GM21723 (cell line): ENCODE data around the gene PPP5C.

Source experiments
- ATAC-seq: cut with Tn5 transposase; IDR thresholded peaks from one replicate; pipeline ENCODE4 v1.9.1; 2021; ENCODE audit warnings: mild to moderate bottlenecking, moderate library complexity; ENCODE audit not compliant: unreplicated experiment

PPP5C gene

DNA sequence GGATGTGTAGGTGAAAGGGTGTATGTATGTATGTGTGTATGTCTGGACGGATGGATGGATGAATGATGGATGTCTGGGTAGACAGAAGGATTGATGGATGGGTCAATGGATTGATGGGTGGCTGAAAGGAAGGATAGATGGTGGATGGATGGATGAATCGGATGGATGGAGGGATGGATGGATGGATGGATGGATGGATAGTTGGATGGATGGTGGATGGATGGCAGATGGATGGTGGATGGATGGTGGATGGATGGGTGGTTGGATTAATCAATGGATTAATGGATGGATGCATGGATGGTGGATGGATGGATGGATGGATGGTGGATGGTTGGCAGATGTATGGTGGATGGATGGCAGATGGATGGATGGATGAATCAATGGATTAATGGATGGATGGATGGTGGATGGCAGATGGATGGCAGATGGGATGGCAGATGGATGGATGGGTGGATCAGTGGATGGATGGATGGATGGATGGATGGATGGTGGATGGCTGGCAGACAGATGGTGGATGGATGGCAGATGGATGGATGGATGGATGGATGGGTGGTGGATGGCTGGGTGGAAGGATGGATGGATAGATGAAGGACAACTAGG lies 16.5 kb upstream of the PPP5C start:
- no peak for ATAC-seq

GRCh38 chr19:46337487-46337886 lies 9.4 kb upstream of the PPP5C start:
- no peak for ATAC-seq

GRCh38 chr19:46339446-46339845 lies 7.4 kb upstream of the PPP5C start:
- no peak for ATAC-seq

GRCh38 chr19:46340051-46340659 lies 6.7 kb upstream of the PPP5C start:
- ATAC-seq: no peak

DNA sequence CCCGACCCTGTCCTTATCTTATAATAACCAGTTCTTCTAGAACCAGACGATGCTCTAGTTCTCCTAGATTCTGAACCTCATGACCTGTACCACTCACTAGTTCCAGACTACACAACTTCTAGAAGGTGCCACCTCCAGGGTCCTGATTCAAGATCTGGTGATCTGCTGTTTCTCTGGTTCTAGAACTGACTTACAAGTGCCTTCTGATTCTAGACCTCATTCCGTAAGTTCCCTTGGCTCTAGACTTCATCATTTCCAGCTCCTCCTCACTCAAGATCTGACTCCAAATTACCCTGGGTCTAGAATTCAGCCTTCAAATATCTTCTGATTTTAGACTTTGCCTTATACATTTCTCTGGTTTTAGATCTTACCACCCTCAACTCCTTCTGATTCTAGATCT lies 5.0 kb upstream of the PPP5C start:
- no peak for ATAC-seq

DNA sequence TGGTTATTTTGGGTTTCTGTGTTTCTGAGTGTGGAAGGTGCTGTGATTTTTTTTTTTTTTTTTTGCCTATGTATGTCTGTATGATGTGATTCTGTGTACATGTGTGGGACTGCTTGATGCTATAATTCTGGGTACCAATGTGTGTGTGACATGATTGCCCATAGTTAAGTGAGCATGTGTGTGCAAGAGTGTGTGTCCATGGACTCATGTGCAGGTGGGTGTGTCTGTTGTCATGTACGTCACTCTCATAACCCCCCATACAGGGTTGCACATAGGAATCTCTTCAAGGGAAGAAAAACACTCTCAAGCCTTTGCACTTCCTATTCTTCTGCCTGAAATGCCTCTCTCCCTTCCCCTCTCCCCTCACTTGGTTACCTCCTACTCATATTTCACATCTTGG lies 2.5 kb upstream of the PPP5C start:
- no peak for ATAC-seq

DNA sequence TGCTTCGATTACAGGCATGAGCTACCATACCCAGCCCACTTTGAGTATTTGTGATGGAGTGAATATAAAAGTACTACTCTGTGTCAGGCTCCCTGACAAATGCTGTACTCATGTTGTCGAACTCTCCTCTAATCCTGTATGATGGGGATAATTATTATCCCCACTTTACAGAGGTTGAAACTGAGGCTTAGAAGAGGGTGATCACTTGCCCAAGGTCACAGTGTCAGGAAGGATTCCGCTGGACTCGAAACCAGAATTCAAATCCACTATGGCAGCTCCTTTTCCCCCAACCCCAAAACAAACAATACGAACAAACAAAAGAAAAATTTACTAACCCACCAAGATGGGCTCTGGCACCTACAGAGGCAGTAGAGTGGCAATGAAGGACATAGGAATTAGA lies 1.7 kb upstream of the PPP5C start:
- ATAC-seq: no peak

DNA sequence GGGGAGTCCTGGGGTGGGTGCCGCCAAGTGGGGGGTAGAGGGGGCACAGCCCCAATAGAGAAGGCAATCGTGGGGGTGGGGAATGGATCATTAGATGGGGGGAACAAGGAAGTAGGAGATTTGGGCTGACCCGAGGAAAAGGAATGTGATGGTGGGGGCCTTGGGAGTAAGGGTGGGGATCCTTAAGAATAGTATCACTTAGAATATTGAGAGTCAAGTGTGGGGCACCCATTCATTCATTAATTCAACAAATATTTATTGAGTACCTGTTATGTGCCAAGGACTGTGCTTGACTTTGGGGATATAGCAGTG lies 641 bp downstream of the PPP5C start:
- ATAC-seq: no peak

GRCh38 chr19:46347985-46348384 lies 1.1 kb downstream of the PPP5C start:
- no peak for ATAC-seq

- ATAC-seq: no peak
Observed at GRCh38 chr19:46349311-46349993, 2.6 kb downstream of the PPP5C start.

GRCh38 chr19:46350029-46350757 lies 3.3 kb downstream of the PPP5C start:
- ATAC-seq: no peak

DNA sequence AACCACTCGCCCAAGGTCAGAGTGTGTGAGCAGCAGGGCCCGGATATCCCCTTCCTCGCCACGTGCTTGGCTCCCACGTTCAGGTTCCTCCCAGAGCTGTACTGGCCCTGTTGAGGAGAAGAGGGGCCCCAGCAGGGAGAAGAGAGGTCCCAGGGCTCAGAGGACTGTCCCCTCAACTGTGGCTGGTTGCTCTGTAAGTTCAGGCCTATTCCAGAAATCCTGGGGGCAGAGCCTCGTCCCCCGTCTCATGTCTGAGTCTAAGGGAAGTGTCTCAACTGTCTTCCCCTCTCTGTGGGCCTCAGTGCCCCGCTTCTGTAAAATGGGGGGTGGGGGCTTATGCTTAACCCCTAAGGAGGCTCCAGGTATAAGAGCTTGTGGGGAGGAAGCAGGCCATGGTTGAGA lies 3.9 kb downstream of the PPP5C start:
- ATAC-seq: no peak

DNA sequence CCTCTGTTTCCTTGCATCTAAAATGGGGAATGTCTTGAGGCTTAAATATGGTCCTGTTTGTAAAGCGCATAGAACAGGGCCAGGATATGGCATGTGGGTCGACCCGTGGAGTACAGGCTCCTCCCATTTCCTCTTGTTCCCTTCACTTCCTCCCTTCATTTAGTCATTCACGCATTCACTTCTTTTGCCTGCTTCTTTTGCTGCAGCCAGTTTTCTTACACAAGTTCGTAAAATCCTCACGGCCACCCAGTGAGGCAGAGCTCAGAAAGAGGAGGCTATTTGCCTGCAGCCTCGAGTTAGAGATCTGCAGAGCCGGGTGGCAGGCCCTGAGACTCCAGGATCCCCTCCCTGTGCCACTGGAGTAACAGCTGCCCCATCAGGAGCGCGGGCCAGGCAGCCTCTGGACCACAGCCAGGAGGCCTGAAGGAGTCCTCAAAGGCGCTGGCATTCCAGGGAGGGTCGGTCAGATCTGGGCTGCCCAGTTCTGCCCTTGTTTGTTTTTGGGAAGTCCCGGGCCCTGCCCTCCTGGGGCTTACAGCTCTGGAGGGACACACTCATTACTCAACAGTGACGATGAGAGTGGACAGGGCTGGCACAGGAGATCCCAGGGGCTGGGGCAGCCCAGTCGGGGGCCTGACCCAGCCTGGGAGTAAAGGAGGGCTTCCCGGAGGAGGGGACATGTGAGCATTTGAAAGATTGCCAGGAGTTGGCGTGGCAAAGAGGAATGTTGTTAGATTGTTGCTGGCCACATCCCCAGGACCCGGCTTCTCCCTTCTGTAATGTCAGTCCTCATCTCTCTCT lies 4.6 kb downstream of the PPP5C start:
- ATAC-seq: no peak

GRCh38 chr19:46353730-46354528 lies 7.0 kb downstream of the PPP5C start:
- ATAC-seq: no peak

DNA sequence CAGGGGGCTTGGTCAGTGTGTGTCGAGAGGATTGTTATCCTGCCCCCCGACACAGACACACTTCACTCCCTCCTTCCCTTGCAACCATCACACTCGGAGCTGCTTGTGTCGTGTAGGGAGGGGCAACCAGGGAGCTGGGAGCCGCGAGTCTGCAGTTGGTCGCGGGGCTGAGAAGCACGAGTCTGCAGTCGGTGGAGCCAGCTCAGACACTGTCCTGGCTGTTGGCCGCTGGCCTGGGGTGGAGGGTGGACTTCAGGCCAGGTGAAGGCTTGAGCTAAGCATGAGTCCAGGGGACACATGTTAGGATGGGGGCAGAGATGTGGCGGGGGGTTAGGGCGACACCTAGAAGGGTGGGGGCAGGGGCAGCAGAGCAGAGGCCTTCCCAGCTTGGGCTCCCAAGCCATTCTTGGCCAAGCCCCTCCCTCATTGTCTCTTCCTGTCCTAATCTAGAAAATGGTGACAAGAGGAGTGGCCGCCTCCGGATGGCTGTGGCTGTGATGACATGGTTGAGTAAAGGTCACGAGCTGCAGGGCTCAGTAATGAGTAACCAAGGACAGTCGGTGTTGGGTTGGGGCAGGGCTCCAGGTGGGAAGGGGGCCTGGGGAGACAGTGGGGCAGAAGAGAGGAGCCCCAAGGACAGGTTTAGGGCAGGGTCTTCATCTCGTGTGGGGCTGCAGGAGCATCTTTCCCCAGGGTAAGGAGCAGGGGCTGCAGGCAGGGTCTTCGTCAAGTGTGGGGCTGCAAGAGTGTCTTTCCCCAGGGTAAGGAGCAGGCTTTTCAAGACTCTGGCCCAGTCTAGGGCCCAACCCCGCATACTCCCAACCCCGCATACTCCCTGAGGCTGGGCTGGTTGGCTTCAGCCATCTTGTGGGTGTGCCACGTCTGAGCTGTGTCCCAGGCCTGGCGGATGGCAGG lies 8.6 kb downstream of the PPP5C start:
- ATAC-seq: no peak

DNA sequence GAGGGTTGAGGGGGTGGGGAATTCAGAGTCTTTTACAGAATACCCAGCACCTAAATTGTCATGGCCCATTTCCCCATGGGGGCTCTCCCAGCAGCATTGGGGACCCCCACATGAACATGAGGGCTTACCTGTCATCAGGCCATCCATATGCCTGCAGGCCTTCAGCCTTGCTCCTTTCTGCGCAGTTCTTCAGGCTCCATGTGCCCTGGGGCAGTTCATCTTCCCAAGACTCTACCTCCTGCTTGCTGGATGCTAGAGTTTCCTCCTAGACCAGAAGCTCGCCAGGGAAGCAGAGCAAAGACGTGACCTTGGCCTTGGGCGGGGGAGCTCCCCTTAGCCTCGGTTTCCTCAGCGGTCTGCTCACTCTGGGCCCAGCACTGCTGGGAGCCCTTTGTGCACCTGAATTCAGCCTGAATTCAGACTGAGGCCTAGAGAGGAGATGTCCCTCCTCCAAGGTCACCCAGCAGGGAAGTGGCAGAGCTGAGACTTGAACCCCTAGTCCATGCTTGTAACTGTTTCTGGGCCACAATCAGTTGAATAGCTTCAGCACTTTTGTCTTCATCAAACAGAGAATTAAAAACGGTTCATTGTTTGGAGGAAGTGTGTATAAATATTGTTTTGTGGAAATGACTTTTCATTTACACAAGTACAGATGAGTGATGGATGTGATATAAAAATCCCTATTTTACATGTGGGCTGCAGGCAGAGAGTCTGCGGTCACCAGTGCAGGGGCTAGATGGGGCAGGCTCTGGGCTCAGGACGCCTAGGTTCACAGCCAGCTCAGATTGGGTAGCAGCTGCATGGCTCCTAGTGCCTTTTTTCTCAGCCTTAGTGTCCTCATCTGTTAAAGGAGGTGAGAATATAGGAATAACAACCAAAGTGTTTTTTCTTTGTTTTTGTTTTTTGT lies 9.5 kb downstream of the PPP5C start:
- no peak for ATAC-seq

DNA sequence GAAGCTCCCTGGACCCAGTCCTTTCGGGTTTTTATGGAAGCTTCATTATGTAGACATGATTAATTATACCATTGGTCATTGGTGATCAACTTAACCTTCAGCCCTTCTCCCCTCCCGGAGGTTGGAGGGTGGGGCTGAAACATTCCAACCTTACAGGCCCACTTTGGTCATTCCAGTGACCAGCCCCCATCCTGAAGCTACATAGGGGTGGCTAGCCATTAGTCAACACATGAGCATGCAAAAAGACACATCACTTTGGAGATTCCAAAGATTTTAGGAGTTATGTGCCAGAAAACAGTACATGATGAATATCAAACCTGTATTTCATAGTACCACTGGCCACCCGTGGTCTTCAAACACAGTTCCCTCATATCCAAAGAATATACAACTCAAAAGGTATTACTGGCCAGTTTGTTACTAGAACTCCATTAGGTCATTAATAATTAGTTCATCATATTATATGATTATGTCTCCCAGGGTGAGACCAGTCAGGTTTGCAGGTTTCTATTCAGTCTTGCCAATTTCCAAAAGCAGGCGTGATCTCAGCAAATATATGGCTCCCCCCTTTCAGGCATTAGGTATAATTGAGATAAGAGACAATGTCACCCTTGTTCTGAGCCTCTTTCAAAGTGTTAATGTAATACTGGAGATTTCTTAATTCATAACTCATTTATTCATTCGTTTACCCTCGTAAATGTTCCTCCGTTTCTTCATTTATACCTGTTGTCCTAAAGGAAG lies 11.1 kb downstream of the PPP5C start:
- no peak for ATAC-seq

DNA sequence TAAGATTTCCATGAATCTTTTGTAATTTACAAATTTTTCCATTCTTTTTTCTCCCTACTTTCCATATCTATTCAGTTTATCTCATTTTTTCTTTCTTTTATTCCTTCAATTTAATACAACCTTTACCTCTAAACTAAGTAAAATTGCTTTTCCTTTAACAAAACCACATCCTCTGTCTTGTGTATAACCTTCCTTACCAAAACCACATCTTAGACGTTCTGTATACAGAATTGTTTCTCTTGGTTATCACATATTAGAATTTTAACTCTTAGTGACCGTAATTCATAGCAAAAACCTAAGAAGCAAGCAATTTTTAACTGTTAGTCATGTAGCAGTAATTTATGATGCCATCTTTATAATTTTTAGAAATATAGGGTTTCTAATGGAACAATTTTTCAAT lies 15.0 kb downstream of the PPP5C start:
- ATAC-seq: no peak
